IPS-15b (cell line): ENCODE results near the gene EEF1AKMT4.

Experiments
- H3K27me3 ChIP-seq: one replicate; pipeline ENCODE4 v1.6.1; 2013; ENCODE audit warnings: low read length; ENCODE audit not compliant: control insufficient read depth, insufficient read depth
- H3K36me3 ChIP-seq: one replicate; pipeline ENCODE4 v1.6.1; 2013; ENCODE audit warnings: low read length; ENCODE audit not compliant: control insufficient read depth, insufficient read depth
- H3K4me1 ChIP-seq: one replicate; pipeline ENCODE4 v1.6.1; 2013; ENCODE audit warnings: mild to moderate bottlenecking, low read length; ENCODE audit not compliant: control insufficient read depth, insufficient read depth
- H3K4me3 ChIP-seq: one replicate; pipeline ENCODE4 v1.5.1; 2013; ENCODE audit warnings: low read depth, low read length
- H3K9ac ChIP-seq: one replicate; pipeline ENCODE4 v1.6.1; 2013; ENCODE audit warnings: low read depth, mild to moderate bottlenecking, low read length
- H3K9me3 ChIP-seq: one replicate; pipeline ENCODE4 v1.6.1; 2013; ENCODE audit warnings: mild to moderate bottlenecking, low read length; ENCODE audit not compliant: control insufficient read depth, insufficient read depth

The EEF1AKMT4 gene

DNA sequence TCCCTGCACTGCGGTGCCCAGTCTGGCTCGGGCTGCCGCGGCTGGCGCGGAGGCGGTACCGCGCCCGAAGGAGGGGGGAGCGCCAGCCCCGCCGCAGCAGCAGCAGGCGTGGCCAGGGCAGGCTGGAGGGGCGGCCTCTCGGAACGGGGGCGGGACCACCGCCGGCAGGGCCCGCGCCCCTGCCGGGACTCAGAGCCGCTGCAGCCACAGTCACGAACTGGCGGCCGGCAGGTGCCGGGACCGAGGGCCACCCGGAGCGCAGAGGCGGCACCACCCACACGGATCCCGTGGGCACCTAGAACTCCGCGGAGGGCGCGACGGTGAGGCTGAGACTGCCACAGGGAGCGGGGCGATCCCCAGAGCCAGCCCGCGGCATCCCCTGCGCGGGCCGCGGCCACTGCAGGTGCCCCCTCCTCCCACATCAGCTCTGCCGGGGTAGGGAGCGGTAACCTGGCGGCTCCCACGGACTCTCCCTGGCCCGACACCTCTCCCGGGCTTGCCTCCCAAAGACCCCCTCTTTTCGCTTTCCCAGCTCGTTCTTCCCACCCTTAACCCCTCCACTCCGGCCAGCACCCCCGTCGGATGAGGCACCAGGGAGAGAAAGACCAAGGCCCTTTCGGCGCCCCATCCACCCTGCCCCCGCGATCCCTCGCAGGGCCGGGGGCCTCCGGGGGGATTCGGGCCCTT is 19.9 kb upstream of the EEF1AKMT4 start, which contains the start of gene VWA5B2:
VWA5B2 (plus strand) TSS at position 192 of the 687 bp plus-strand sequence. CDS start 944 bp downstream, outside the sequence.
- Histone ChIP-seq H3K4me3 (peak within 1 kb of the TSS; percentile 65), H3K4me1 (no peaks in the 10 kb centered on the region), H3K9ac (no peak within 1 kb of the TSS), H3K27me3 (peaks cover 58% of the 10 kb centered on the region), H3K36me3 (no peaks in the 10 kb centered on the region), H3K9me3 (no peaks in the 10 kb centered on the region)

DNA sequence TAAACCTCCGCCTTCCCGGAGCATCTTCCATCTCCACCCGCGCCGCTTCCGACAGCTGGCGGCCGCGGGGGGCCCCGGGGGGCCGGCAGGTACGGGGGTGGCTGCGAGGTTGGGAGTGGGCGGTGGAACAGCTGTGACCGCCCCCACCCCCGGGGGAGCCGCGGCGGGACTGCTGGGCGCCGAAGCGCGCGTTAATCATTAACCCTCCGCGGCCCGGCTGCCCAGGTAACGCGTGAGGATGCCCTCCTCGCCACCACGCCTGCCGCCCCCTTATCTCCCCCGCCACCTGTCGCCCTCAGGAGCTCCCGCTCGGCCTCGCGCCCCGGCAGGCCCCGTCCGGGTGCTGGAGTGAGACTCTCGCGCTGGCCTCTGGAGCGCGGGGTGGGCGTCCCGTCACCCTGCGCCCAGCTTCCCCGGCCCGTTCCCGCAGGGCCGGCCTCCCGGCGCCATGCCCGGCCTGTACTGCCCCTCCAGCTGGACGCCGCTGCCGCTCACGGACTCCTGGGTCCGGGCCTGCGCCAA is 19.3 kb upstream of the EEF1AKMT4 start:
- no peaks in the 10 kb centered on the region for H3K4me1 ChIP-seq
- no peaks in the 10 kb centered on the region for H3K9me3 ChIP-seq
- H3K9ac ChIP-seq: no peak overlapping the region
- peaks cover 58% of the 10 kb centered on the region for H3K27me3 ChIP-seq
- peak overlapping the region; percentile 65 for H3K4me3 ChIP-seq
- no peaks in the 10 kb centered on the region for H3K36me3 ChIP-seq

DNA sequence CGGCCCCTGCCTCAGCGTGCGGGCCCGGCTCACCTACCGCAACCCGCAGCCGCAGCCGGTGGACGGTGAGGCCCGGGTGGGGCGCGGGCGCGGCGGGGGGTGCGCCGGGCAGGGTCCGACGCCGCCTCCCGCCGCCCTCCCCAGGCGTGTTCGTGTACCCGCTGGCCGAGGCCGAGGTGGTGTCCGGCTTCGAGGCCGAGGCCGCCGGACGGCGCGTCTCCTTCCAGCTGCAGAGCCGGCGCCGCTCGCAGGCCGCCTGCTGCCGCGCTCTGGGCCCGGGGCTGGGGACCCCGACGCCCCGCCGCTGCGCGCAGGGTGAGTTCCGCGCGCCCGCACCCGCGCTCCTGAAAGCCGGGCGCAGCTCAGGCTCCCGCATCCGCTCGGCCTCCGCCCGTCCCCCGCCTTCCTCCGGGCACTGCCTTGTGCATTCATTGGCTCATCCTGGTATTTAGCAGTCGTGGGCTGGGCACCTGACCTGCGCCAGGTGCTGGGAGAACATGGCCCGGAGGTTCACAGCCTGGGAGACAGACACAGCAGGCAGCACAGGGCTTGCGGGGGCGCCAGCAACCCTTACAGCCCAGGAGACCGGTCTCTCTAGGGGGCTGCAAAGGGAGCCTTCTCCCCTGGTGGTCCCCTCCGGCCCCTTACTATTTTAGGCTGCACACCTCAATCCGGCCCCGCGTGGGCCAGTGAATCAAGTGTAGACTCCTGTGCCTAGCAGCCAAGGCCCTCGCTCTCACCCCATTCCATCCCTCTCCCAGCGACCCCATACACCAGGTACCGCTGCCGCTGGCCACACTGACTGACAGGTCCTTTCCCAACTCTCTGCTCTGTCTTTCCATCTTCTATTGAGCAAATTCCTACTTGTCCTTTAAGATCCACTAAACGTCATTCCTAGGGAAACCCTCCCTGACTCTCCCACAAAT is 18.6 kb upstream of the EEF1AKMT4 start:
- Histone ChIP-seq H3K4me3 (peak overlapping the region; percentile 65), H3K27me3 (peaks cover 58% of the 10 kb centered on the region), H3K36me3 (no peaks in the 10 kb centered on the region), H3K9me3 (no peaks in the 10 kb centered on the region), H3K4me1 (no peaks in the 10 kb centered on the region), H3K9ac (no peak overlapping the region)

DNA sequence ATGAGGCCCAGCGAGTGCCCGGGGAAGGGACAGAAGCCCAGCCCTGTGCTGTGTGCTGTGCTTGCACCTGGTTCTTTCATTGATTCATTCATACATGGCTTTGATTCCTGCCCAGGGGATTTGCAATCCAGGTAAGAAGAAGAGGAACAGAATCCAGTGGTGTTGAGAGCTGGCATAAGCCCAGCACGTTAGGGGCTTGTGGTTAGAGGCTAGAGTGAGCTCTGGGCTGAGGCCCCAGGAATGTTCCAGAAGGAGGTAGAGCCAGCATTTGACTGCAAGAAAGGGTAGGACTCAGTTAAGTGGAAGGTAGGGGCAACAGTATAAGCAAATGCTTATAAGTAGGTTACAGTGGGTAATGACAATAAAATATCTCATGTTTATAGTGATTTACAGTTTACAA is 17.8 kb upstream of the EEF1AKMT4 start:
- H3K9me3 ChIP-seq: no peaks in the 10 kb centered on the region
- H3K4me3 ChIP-seq: no peak overlapping the region
- no peaks in the 10 kb centered on the region for H3K36me3 ChIP-seq
- no peak overlapping the region for H3K9ac ChIP-seq
- peaks cover 58% of the 10 kb centered on the region for H3K27me3 ChIP-seq
- H3K4me1 ChIP-seq: no peaks in the 10 kb centered on the region

DNA sequence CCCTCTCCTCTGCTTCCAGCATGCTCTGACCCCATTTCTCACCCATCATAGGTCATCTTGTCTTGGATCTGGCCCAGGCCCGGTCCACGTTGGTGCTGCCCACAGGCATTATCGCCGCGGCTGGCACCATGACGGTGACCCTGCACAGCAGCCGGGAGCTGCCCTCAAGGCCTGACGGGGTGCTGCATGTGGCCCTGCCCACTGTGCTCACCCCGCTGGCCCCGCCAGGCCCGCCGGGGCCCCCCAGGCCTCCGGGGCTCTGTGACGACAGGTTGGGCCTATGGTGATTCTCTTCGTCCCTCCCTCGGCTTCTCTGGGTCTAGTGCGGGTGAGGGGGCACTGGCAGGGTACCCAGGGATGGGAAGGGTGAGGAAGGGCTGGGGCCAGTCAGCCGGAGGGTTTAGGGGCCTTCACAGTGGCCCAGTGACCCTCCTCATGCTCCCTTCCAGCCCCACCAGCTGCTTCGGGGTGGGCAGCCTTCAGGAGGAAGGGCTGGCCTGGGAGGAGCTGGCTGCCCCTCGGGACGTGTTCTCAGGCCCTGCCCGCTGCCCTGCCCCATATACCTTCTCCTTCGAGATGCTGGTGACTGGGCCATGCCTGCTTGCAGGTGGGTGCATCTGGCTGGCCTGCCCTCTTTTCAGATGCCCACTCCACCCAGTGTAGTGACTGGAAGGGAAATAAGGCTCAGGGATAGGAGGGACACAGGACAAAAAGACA is 16.2 kb upstream of the EEF1AKMT4 start:
- Histone ChIP-seq H3K4me1 (no peaks in the 10 kb centered on the region), H3K27me3 (peaks cover 49% of the 10 kb centered on the region), H3K9me3 (no peaks in the 10 kb centered on the region), H3K9ac (no peak overlapping the region), H3K4me3 (no peak overlapping the region), H3K36me3 (no peaks in the 10 kb centered on the region)

DNA sequence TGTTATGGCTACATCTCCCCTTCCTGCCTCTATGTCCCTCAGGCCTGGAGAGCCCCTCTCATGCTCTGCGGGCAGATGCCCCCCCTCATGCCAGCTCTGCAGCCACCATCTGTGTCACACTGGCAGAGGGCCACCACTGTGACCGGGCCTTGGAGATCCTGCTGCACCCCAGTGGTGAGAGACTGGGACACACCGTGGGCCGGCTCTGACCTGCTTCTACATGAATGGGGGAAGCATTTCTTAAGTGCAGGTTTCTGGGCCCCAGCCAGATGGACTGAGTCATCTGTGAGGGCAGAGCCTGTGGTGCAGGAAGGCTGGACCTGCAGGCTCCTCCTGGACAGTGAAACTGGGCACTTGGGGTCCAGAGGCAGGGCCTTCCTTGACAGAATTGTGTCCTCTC is 15.2 kb upstream of the EEF1AKMT4 start:
- Histone ChIP-seq H3K36me3 (no peaks in the 10 kb centered on the region), H3K9me3 (no peaks in the 10 kb centered on the region), H3K9ac (no peak overlapping the region), H3K4me3 (no peak overlapping the region), H3K27me3 (peaks cover 40% of the 10 kb centered on the region), H3K4me1 (no peaks in the 10 kb centered on the region)

DNA sequence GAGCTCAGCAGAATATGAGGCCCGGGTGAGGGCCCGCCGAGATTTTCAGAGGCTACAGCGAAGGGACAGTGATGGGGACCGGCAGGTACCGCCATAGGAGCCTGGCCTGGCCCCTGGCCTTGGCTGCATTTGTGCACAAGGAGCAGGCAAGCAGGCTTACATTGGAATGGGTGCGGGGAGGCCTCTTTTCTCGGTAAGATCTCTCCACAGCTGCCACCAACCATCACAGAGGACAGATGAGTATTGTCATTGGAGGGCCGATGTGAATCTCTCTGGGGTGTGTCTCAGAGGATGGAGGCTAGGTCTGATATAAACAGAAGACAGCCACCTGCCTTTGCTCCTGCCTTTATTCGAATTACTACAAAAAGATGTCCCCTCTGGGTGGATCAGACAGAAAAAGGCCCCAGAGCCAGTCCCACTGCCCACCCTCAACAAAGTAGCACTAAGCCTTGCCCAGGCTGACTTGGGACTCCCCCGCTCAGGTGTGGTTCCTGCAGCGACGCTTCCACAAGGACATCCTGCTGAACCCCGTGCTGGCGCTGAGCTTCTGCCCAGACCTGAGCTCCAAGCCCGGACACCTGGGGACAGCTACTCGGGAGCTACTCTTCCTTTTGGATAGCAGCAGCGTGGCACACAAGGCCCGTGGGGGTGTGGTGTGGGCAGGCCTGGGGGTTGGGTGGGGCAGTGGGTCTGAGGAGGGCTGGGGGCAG is 14.6 kb upstream of the EEF1AKMT4 start:
- no peaks in the 10 kb centered on the region for H3K36me3 ChIP-seq
- peaks cover 36% of the 10 kb centered on the region for H3K27me3 ChIP-seq

DNA sequence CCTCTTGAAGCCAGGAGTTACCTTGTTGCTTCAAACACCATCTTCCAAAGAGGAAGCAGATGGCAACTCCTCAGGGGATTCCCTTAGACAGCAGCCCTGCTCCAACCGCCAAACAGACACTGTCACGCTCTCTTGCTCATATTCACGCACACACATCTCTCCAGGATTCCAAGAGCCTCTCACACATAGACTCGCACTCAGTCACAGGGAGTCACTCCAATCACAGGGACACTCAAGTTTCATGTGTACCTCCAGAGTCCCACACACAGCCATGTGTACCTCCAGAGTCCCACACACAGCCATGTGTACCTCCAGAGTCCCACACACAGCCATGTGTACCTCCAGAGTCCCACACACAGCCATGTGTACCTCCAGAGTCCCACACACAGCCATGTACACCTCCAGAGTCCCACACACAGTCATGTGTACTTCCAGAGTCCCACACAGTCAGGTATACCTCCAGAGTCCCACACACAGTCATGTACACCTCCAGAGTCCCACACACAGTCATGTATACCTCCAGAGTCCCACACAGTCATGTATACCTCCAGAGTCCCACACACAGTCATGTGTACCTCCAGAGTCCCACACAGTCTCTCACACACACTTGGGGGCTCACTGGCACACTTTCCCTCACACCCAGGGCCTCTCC is 14.0 kb upstream of the EEF1AKMT4 start:
- no peak overlapping the region for H3K4me3 ChIP-seq
- no peaks in the 10 kb centered on the region for H3K4me1 ChIP-seq
- H3K9me3 ChIP-seq: no peaks in the 10 kb centered on the region
- no peak overlapping the region for H3K9ac ChIP-seq
- H3K36me3 ChIP-seq: no peaks in the 10 kb centered on the region
- peaks cover 29% of the 10 kb centered on the region for H3K27me3 ChIP-seq

More for the DNA sequence above, 14.6 kb upstream of the EEF1AKMT4 start:
- H3K4me1 ChIP-seq: no peaks in the 10 kb centered on the region
- H3K9me3 ChIP-seq: no peaks in the 10 kb centered on the region
- H3K9ac ChIP-seq: no peak overlapping the region
- no peak overlapping the region for H3K4me3 ChIP-seq

DNA sequence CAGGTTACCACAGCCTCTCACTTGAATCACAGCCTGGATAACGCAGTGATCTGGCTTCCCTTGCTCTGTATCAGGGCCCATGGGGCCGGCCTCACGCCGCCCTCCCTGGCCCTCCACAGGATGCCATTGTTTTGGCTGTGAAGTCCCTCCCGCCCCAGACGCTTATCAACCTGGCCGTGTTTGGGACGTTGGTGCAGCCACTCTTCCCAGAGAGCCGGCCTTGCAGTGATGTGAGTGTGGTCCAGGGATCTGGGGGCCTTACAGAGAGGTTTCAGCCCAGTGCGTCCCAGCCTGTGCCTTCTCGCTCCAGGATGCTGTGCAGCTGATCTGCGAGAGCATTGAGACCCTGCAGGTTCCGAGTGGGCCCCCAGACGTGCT is 13.4 kb upstream of the EEF1AKMT4 start:
- Histone ChIP-seq H3K27me3 (peaks cover 24% of the 10 kb centered on the region), H3K9ac (no peak overlapping the region), H3K36me3 (no peaks in the 10 kb centered on the region), H3K9me3 (no peaks in the 10 kb centered on the region), H3K4me3 (no peak overlapping the region), H3K4me1 (no peaks in the 10 kb centered on the region)

DNA sequence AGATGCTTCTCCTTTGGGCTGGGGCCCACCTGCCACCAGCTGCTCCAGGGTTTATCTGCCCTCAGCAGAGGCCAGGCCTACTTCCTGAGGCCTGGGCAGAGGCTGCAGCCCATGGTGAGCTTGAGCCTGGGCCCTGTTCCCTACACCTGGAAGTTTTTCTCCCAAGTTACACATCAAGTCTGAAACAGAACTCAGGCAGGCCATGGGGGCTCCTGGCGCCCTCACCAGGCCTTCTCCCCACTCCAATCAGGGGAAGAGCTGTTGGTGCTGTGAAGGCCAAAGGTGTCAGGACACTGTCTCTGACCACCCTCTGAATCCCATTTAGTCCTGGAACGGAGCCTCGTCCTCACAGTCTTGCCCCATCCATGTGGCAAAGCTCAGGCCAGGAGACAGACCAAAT is 12.8 kb upstream of the EEF1AKMT4 start:
- Histone ChIP-seq H3K36me3 (no peaks in the 10 kb centered on the region), H3K9me3 (no peaks in the 10 kb centered on the region), H3K4me1 (no peaks in the 10 kb centered on the region), H3K9ac (no peak overlapping the region), H3K4me3 (no peak overlapping the region), H3K27me3 (peaks cover 18% of the 10 kb centered on the region)
